ENCODE data around the gene RAB44.

Gene RAB44

DNA sequence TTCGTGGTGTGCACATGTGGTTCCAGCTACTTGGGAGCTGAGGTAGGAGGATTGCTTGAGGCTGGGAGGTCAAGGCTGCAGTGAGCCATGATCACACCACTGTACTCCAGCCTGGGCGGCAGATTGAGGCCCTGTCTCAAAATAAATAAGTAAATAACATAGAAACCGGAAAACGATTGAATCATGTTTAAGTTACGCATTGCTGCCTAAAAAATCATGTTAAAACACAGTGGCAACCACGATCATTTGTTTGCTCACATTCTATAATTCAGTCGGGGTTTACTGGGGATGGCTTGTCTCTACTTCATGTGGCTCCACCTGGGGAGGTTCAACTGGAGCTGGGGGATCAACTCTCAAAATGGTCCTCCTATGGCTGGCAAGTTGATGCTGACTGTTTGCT is 27.4 kb upstream of the RAB44 start:
- DNase-seq (ENCODE audit: low read depth) = no peak
- H3K4me3 ChIP-seq (ENCODE audit: low read depth, low read length) = no peak overlapping the region
- TF ChIP-seq, protein P1, sequence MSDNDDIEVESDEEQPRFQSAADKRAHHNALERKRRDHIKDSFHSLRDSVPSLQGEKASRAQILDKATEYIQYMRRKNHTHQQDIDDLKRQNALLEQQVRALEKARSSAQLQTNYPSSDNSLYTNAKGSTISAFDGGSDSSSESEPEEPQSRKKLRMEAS (IDR thresholded peaks at IDR 0.05; ENCODE audit: low read depth, low read length) = no peak
- TF ChIP-seq, protein P2, sequence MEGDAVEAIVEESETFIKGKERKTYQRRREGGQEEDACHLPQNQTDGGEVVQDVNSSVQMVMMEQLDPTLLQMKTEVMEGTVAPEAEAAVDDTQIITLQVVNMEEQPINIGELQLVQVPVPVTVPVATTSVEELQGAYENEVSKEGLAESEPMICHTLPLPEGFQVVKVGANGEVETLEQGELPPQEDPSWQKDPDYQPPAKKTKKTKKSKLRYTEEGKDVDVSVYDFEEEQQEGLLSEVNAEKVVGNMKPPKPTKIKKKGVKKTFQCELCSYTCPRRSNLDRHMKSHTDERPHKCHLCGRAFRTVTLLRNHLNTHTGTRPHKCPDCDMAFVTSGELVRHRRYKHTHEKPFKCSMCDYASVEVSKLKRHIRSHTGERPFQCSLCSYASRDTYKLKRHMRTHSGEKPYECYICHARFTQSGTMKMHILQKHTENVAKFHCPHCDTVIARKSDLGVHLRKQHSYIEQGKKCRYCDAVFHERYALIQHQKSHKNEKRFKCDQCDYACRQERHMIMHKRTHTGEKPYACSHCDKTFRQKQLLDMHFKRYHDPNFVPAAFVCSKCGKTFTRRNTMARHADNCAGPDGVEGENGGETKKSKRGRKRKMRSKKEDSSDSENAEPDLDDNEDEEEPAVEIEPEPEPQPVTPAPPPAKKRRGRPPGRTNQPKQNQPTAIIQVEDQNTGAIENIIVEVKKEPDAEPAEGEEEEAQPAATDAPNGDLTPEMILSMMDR (IDR thresholded peaks at IDR 0.05; ENCODE audit: low read depth, low read length) = no peak
- TF ChIP-seq POLR2A (IDR thresholded peaks at IDR 0.05; ENCODE audit: extremely low read depth, insufficient read length) = no peak
- TF ChIP-seq MYC (IDR thresholded peaks at IDR 0.05; ENCODE audit: low read depth, low read length) = no peak

DNA sequence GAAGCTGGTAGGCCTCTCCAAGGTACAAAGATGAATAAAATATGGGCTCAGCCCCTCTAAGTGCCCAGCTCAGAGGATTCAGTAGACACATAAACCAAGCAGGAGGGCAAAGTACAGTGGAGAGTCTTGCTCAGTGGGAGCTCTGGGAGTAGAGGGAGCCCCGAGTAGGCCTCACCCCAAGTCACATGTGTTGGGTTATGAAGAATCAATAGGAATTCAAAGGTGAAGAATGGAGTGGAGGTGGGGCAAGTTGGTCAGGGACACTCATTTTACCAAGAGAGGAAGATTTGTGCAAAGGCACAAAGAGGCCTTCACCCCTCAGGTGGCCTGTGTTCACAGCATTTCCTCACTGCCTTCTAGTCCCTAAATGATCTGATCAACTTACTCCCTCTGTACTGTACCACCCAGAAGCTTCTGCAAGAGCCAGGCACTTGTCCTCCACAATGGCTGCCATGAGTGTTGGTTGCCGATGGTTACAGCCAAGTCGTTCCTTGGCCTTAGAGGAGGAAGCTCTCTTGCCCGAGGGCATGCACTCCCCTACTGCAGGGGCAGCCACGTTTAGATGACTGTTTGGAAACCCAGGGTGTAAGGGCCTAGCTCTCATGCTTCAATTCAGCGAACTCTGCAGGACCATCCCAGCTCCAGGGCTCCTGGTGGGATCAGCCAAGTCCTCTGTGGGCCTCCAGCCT is 25.8 kb upstream of the RAB44 start:
- TF ChIP-seq, protein P2 (IDR thresholded peaks at IDR 0.05; ENCODE audit: low read depth, low read length) = no peak
- TF ChIP-seq, protein P1 (IDR thresholded peaks at IDR 0.05; ENCODE audit: low read depth, low read length) = no peak
- TF ChIP-seq POLR2A (IDR thresholded peaks at IDR 0.05; ENCODE audit: extremely low read depth, insufficient read length) (no peak), MYC (IDR thresholded peaks at IDR 0.05; ENCODE audit: low read depth, low read length) (no peak)
- DNase-seq (ENCODE audit: low read depth) = peak; percentile 45
- no peak overlapping the region for H3K4me3 ChIP-seq (ENCODE audit: low read depth, low read length)

DNA sequence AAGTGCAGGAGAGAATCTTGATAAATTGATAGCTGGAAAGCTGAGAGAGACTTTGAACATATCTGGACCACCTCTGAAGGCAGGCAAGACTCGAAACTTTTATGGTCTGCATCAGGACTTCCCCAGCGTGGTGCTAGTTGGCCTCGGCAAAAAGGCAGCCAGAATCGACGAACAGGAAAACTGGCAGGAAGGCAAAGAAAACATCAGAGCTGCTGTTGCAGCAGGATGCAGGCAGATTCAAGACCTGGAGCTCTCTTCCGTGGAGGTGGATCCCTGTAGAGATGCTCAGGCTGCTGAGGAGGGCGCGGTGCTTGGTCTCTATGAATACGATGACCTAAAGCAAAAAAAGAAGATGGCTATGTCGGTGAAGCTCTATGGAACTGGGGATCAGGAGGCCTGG is 23.7 kb upstream of the RAB44 start:
- TF ChIP-seq, protein P1 (IDR thresholded peaks at IDR 0.05; ENCODE audit: low read depth, low read length) = no peak
- TF ChIP-seq MYC (IDR thresholded peaks at IDR 0.05; ENCODE audit: low read depth, low read length) (no peak), POLR2A (IDR thresholded peaks at IDR 0.05; ENCODE audit: extremely low read depth, insufficient read length) (no peak)
- TF ChIP-seq, protein P2 (IDR thresholded peaks at IDR 0.05; ENCODE audit: low read depth, low read length) = no peak
- DNase-seq (ENCODE audit: low read depth) = no peak
- no peak overlapping the region for H3K4me3 ChIP-seq (ENCODE audit: low read depth, low read length)

DNA sequence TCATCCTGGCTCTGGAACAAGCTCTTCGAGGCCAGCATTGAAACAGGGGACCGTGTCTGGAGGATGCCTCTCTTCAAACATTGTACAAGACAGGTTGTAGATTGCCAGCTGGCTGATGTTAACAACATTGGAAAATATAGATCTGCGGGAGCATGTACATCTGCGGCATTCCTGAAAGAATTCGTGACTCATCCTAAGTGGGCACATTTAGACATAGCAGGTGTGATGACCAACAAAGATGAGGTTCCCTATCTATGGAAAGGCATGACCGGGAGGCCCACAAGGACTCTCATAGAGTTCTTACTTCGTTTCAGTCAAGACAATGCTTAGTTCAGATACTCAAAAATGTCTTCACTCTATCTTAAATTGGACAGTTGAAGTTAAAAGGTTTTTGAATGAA is 22.7 kb upstream of the RAB44 start:
- H3K4me3 ChIP-seq (ENCODE audit: low read depth, low read length) = no peak overlapping the region
- TF ChIP-seq, protein P1 (IDR thresholded peaks at IDR 0.05; ENCODE audit: low read depth, low read length) = no peak
- TF ChIP-seq POLR2A (IDR thresholded peaks at IDR 0.05; ENCODE audit: extremely low read depth, insufficient read length) = no peak
- TF ChIP-seq, protein P2 (IDR thresholded peaks at IDR 0.05; ENCODE audit: low read depth, low read length) = no peak
- TF ChIP-seq MYC (IDR thresholded peaks at IDR 0.05; ENCODE audit: low read depth, low read length) = no peak
- no peak for DNase-seq (ENCODE audit: low read depth)

DNA sequence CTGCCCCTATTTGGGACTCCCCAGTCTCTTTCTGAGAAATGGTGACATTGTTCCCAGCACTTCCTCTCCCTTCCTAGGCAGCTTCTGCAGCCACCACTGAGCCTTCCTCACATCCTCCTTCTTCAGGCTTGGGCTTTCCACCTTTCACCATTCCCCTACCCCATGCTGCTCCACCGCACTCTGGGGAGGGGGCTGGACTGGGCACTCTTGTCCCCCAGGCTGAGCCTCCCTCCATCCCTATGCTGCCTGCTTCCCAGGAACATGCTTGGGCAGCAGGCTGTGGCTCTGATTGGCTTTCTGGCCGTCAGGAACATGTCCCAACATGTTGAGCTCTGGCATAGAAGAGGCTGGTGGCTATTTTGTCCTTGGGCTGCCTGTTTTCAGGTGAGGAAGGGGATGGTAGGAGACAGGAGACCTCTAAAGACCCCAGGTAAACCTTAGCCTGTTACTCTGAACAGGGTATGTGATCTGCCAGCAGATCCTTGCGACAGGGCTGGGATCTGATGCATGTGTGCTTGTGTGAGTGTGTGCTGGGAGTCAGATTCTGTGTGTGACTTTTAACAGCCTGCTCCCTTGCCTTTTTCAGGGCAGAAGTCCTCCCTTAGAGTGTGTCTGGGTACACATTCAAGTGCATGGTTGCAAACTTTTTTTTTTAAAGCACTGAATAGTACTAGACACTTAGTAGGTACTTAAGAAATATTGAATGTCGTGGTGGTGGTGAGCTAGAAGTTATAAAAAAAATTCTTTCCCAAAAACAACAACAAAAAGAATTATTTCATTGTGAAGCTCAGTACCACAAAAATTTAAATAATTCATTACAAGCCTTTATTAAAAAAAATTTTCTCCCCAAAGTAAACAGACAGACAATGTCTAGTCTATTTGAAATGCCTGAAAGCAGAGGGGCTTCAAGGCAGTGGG is 21.2 kb upstream of the RAB44 start:
- H3K4me3 ChIP-seq (ENCODE audit: low read depth, low read length) = no peak overlapping the region
- no peak for DNase-seq (ENCODE audit: low read depth)
- TF ChIP-seq, protein P2 (IDR thresholded peaks at IDR 0.05; ENCODE audit: low read depth, low read length) = no peak
- TF ChIP-seq POLR2A (IDR thresholded peaks at IDR 0.05; ENCODE audit: extremely low read depth, insufficient read length) (no peak), MYC (IDR thresholded peaks at IDR 0.05; ENCODE audit: low read depth, low read length) (no peak)
- TF ChIP-seq, protein P1 (IDR thresholded peaks at IDR 0.05; ENCODE audit: low read depth, low read length) = no peak
